ENCODE results near the gene AP3D1.

DNA sequence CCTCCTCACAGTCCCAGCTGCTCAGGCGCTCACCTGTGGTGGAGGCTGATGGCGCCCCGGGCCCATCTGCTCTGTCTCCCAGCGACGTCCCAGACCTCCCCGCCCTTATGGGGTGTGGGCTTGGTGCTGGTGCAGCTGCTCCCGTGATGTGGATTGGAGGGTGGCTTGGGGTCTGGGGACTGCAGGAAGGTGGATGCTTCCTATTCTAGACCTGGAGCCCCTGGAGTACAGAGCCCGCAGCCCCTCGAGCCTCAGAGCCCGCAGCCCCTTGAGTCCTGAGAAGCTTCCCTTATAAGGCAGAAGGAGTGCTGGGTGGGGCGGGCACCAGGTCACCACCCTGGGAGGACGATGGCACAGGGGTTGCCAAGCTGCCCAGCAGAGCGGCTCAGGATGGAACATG lies 44.0 kb upstream of the AP3D1 start:
- TF ChIP-seq, protein P1, sequence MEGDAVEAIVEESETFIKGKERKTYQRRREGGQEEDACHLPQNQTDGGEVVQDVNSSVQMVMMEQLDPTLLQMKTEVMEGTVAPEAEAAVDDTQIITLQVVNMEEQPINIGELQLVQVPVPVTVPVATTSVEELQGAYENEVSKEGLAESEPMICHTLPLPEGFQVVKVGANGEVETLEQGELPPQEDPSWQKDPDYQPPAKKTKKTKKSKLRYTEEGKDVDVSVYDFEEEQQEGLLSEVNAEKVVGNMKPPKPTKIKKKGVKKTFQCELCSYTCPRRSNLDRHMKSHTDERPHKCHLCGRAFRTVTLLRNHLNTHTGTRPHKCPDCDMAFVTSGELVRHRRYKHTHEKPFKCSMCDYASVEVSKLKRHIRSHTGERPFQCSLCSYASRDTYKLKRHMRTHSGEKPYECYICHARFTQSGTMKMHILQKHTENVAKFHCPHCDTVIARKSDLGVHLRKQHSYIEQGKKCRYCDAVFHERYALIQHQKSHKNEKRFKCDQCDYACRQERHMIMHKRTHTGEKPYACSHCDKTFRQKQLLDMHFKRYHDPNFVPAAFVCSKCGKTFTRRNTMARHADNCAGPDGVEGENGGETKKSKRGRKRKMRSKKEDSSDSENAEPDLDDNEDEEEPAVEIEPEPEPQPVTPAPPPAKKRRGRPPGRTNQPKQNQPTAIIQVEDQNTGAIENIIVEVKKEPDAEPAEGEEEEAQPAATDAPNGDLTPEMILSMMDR (conservative IDR thresholded peaks at IDR 0.05), result no peak
- TF ChIP-seq EZH2 (IDR thresholded peaks at IDR 0.05; ENCODE audit: low read depth), result no peak

All from PC-9 (cell line).